PC-9 (cell line): ENCODE measurements around the gene FAIM2.

Source experiments
- EZH2 ChIP-seq: fragments of 200-600 bp; sonication (generic); IDR thresholded peaks from 2 replicates; pipeline ENCODE4 v1.8.0; 2017; ENCODE audit warnings: antibody characterized with exemption, low read depth
- TF ChIP-seq, protein P1 (sequence below): fragments of 200-600 bp; sonication (generic); conservative IDR thresholded peaks from 2 replicates; pipeline ENCODE4 v1.6.1; 2017; ENCODE audit warnings: mixed run types, antibody characterized with exemption, mild to moderate bottlenecking, moderate library complexity

DNA sequence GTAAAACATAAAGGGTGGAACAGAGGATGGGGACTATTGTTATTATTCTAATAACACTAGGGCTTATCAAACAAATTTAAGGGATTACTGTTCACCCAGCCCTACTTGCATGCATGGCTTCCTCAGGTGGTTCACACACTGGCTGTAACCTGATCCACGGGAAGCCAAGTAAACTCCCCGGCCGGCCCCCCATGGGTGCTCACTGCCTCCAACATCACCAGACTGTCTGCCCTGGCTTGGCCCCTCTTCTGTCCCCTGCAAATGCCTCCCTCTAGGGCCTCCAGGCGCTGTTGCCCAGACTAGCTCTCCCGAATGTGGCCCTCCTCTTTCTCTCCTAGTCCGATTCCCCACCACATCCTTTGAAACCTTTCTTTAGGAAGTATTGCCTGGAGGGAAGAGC is 18.6 kb downstream of the FAIM2 start:
- TF ChIP-seq, protein P1, sequence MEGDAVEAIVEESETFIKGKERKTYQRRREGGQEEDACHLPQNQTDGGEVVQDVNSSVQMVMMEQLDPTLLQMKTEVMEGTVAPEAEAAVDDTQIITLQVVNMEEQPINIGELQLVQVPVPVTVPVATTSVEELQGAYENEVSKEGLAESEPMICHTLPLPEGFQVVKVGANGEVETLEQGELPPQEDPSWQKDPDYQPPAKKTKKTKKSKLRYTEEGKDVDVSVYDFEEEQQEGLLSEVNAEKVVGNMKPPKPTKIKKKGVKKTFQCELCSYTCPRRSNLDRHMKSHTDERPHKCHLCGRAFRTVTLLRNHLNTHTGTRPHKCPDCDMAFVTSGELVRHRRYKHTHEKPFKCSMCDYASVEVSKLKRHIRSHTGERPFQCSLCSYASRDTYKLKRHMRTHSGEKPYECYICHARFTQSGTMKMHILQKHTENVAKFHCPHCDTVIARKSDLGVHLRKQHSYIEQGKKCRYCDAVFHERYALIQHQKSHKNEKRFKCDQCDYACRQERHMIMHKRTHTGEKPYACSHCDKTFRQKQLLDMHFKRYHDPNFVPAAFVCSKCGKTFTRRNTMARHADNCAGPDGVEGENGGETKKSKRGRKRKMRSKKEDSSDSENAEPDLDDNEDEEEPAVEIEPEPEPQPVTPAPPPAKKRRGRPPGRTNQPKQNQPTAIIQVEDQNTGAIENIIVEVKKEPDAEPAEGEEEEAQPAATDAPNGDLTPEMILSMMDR, result no peak
- TF ChIP-seq EZH2, result no peak
